A549 (cell line): ENCODE measurements around the gene LYG2.

Experiments used
- CEBPB ChIP-seq, 2 experiments: fragments of >200 bp in 1 of 2; sonication (Bioruptor Twin) in 1 of 2; formaldehyde crosslinking in 1 of 2; IDR thresholded peaks; 2 replicates each; pipeline ENCODE4 v1.6.1; 2012 to 2016
- TF ChIP-seq, protein P1 (sequence below): fragments of >200 bp; sonication (Bioruptor Twin); formaldehyde crosslinking; IDR thresholded peaks from 3 replicates; pipeline ENCODE4 v1.5.1; 2016

DNA sequence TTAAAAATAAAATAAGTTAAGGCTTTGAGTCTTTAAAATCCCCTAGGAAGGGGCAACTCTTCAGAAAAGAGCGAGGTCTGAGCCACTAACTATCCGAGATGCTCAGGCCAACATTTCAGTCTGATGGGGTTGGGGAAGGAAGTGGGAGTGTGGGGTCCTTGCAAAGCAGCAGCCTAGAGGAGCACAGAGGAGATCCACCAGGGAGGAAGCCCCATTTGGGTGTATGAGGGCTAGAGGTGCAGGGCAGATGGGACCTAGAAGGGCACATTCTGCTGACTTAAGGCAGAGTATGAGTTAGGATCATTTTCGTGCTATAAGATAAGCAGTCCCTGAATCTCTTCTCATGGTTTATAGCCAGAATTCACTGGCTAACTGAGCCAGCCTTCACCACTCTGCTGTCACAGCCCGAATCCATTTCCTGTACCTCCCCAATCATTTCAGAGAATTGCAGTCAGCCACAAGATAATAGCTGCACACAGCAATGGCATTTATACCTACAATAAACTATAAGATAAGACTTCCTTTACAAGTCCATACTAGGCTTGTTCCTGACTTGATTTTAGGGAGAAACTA is 37.5 kb downstream of the LYG2 start:
- TF ChIP-seq CEBPB (IDR thresholded peaks at IDR 0.05): no peak
- TF ChIP-seq, protein P1, sequence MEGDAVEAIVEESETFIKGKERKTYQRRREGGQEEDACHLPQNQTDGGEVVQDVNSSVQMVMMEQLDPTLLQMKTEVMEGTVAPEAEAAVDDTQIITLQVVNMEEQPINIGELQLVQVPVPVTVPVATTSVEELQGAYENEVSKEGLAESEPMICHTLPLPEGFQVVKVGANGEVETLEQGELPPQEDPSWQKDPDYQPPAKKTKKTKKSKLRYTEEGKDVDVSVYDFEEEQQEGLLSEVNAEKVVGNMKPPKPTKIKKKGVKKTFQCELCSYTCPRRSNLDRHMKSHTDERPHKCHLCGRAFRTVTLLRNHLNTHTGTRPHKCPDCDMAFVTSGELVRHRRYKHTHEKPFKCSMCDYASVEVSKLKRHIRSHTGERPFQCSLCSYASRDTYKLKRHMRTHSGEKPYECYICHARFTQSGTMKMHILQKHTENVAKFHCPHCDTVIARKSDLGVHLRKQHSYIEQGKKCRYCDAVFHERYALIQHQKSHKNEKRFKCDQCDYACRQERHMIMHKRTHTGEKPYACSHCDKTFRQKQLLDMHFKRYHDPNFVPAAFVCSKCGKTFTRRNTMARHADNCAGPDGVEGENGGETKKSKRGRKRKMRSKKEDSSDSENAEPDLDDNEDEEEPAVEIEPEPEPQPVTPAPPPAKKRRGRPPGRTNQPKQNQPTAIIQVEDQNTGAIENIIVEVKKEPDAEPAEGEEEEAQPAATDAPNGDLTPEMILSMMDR: no peak
